GM12891 (cell line): ENCODE results near the gene RAPGEF2.

Source experiments
- PAX5 ChIP-seq: IDR thresholded peaks from 2 replicates; pipeline ENCODE4 v1.6.1; 2011; ENCODE audit warnings: low read length, moderate library complexity, mild to moderate bottlenecking; ENCODE audit not compliant: insufficient read depth, severe bottlenecking
- POLR2A ChIP-seq: IDR thresholded peaks from 2 replicates; pipeline ENCODE4 v1.6.1; 2011; ENCODE audit warnings: low read depth, low read length, control low read depth
- POLR2AphosphoS5 ChIP-seq: IDR thresholded peaks from 2 replicates; pipeline ENCODE4 v1.6.1; 2011; ENCODE audit warnings: low read depth, low read length, control low read depth
- POU2F2 ChIP-seq: IDR thresholded peaks from 2 replicates; pipeline ENCODE4 v1.6.1; 2011; ENCODE audit warnings: low read depth, mild to moderate bottlenecking, control low read depth, low read length, moderate library complexity
- SPI1 ChIP-seq: IDR thresholded peaks from 2 replicates; pipeline ENCODE4 v1.6.1; 2011; ENCODE audit warnings: low read depth, low read length, control low read depth
- TAF1 ChIP-seq: IDR thresholded peaks from 2 replicates; pipeline ENCODE4 v1.6.1; 2011; ENCODE audit warnings: low read depth, low read length, control low read depth

DNA sequence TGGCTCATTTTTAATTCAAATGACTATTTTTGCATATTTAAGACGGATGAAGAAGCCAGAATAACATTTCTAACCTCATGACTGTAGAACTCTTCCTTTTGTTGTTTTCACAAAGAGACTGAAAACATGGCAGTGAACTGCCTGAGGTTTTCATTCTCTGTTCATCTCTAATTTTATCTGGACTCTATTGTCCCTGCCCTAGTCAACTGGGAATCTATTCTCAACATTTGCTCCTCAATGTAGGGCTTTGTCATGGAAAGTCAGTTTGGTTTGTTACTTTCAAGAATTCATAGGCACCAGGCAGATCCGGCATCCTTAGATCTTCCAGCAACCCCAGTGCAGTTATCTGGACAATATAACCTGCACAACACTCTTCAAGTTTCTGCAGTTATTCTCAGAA lies 277.0 kb downstream of the RAPGEF2 start:
- TF ChIP-seq POLR2A: no peak
- TF ChIP-seq POLR2AphosphoS5: no peak
- TF ChIP-seq POU2F2: no peak
- TF ChIP-seq TAF1: no peak
- no peak for TF ChIP-seq SPI1
- no peak for TF ChIP-seq PAX5
